Mesenchymal stem cell (in vitro differentiated cells and primary cell): ENCODE results near the gene TCP11L2.

Experiments
- DNase-seq: peaks from one replicate; pipeline ENCODE4 v3.0.0-alpha.2; 2013
- H2AFZ ChIP-seq: one replicate; pipeline ENCODE4 v1.6.1; 2013; ENCODE audit warnings: low read depth, mild to moderate bottlenecking, control low read depth, inconsistent platforms, low read length, moderate library complexity
- H2AK5ac ChIP-seq: 2 replicates; pipeline ENCODE4 v1.6.1; 2013; ENCODE audit warnings: low read length, moderate library complexity, mild to moderate bottlenecking, inconsistent platforms; ENCODE audit not compliant: severe bottlenecking
- H2BK120ac ChIP-seq: one replicate; pipeline ENCODE4 v1.6.1; 2013; ENCODE audit warnings: low read depth, mild to moderate bottlenecking, inconsistent platforms, low read length, moderate library complexity
- H2BK12ac ChIP-seq, 2 experiments: one replicate each; pipeline ENCODE4 v1.6.1; 2013; ENCODE audit warnings: inconsistent platforms in 2 of 2, low read length in 2 of 2, mild to moderate bottlenecking in 2 of 2, moderate library complexity in 2 of 2, control low read depth in 1 of 2
- H2BK15ac ChIP-seq: one replicate; pipeline ENCODE4 v1.6.1; 2013; ENCODE audit warnings: mild to moderate bottlenecking, low read depth, inconsistent platforms; ENCODE audit not compliant: poor library complexity, severe bottlenecking
- H2BK5ac ChIP-seq: 2 replicates; pipeline ENCODE4 v1.6.1; 2013; ENCODE audit warnings: low read depth, mild to moderate bottlenecking, low read length, control low read depth, inconsistent platforms; ENCODE audit not compliant: poor library complexity, severe bottlenecking
- H3K14ac ChIP-seq, 2 experiments: one replicate each; pipeline ENCODE4 v1.6.1; 2013; ENCODE audit warnings: inconsistent platforms in 2 of 2, low read length in 2 of 2, control low read depth in 1 of 2, mild to moderate bottlenecking in 1 of 2, moderate library complexity in 1 of 2
- H3K18ac ChIP-seq, 2 experiments: one replicate each; pipeline ENCODE4 v1.6.1; 2013; ENCODE audit warnings: inconsistent platforms in 2 of 2, low read length in 2 of 2, control low read depth in 1 of 2, low read depth in 1 of 2, mild to moderate bottlenecking in 1 of 2
- H3K23ac ChIP-seq, 2 experiments: one replicate each; pipeline ENCODE4 v1.6.1; 2013; ENCODE audit warnings: inconsistent platforms in 2 of 2, low read length in 2 of 2, mild to moderate bottlenecking in 2 of 2, moderate library complexity in 2 of 2, control low read depth in 1 of 2
- H3K27ac ChIP-seq: 2 replicates; pipeline ENCODE4 v1.5.1; 2013; ENCODE audit warnings: mild to moderate bottlenecking, moderate library complexity, low read length, control low read depth, inconsistent platforms; ENCODE audit not compliant: poor library complexity, severe bottlenecking
- H3K27me3 ChIP-seq, 2 experiments: 2 replicates each; pipeline versions ENCODE4 v1.6.1 to v1.7.0; 2013; ENCODE audit warnings: low read length in 2 of 2, mild to moderate bottlenecking in 2 of 2, moderate library complexity in 2 of 2, control low read depth in 1 of 2, inconsistent platforms in 1 of 2; ENCODE audit not compliant: control insufficient read depth in 1 of 2, insufficient read depth in 1 of 2
- H3K36me3 ChIP-seq, 2 experiments: 2 replicates each; pipeline versions ENCODE4 v1.6.1 to v1.7.0; 2013; ENCODE audit warnings: low read length in 2 of 2, control low read depth in 1 of 2, inconsistent platforms in 1 of 2, low read depth in 1 of 2, mild to moderate bottlenecking in 1 of 2; ENCODE audit not compliant: insufficient read depth in 2 of 2, control insufficient read depth in 1 of 2
- H3K4ac ChIP-seq, 2 experiments: one replicate each; pipeline ENCODE4 v1.6.1; 2013; ENCODE audit warnings: inconsistent platforms in 2 of 2, low read length in 2 of 2, mild to moderate bottlenecking in 2 of 2, moderate library complexity in 2 of 2, control low read depth in 1 of 2, low read depth in 1 of 2
- H3K4me1 ChIP-seq: 2 replicates; pipeline ENCODE4 v1.6.1; 2013; ENCODE audit warnings: low read depth, low read length, control low read depth; ENCODE audit not compliant: control insufficient read depth, insufficient read depth
- H3K4me2 ChIP-seq: 2 replicates; pipeline ENCODE4 v1.6.1; 2013; ENCODE audit warnings: low read length, mild to moderate bottlenecking, inconsistent platforms; ENCODE audit not compliant: poor library complexity, severe bottlenecking
- H3K4me3 ChIP-seq, 2 experiments: 2 replicates each; pipeline versions ENCODE4 v1.5.1 to v1.7.0; 2013; ENCODE audit warnings: low read length in 2 of 2, mild to moderate bottlenecking in 2 of 2, control low read depth in 1 of 2, low read depth in 1 of 2; ENCODE audit not compliant: insufficient read depth in 1 of 2
- H3K79me1 ChIP-seq: replicated peaks from 2 replicates; pipeline ENCODE4 v1.6.1; 2013; ENCODE audit warnings: mild to moderate bottlenecking, control low read depth, low read length, inconsistent platforms; ENCODE audit not compliant: poor library complexity, severe bottlenecking
- H3K9ac ChIP-seq: 2 replicates; pipeline ENCODE4 v1.7.0; 2013; ENCODE audit warnings: mild to moderate bottlenecking, low read length, moderate library complexity
- H3K9me3 ChIP-seq: 2 replicates; pipeline ENCODE4 v1.7.0; 2013; ENCODE audit warnings: mild to moderate bottlenecking, low read length; ENCODE audit not compliant: control insufficient read depth
- H4K8ac ChIP-seq: one replicate; pipeline ENCODE4 v1.6.1; 2013; ENCODE audit warnings: inconsistent platforms, mild to moderate bottlenecking, low read length, moderate library complexity
- H4K91ac ChIP-seq: one replicate; pipeline ENCODE4 v1.6.1; 2013; ENCODE audit warnings: mild to moderate bottlenecking, low read length, inconsistent platforms
- WGBS: methylation state at CpG from one replicate; pipeline ENCODE4 v1.1.7; 2013; ENCODE audit warnings: mixed read lengths; 5-methylcytosine and 5-hydroxymethylcytosine counted together

The TCP11L2 gene

GRCh38 chr12:106267535-106267934, 35.0 kb upstream of the TCP11L2 start:
- Histone ChIP-seq H3K18ac (no peak overlapping the region), H3K79me1 (no peaks in the 10 kb centered on the region), H2BK120ac (no peak overlapping the region), H2BK12ac (no peak overlapping the region), H3K27me3 (no peaks in the 10 kb centered on the region), H2BK5ac (no peak overlapping the region), H4K8ac (no peak overlapping the region), H3K27ac (no peak overlapping the region), H3K9me3 (no peaks in the 10 kb centered on the region), H3K9ac (no peak overlapping the region), H3K36me3 (no peaks in the 10 kb centered on the region), H2BK15ac (no peak overlapping the region), H3K4ac (no peak overlapping the region), H4K91ac (no peak overlapping the region), H3K23ac (no peak overlapping the region), H3K4me3 (no peak overlapping the region), H2AFZ (no peak overlapping the region), H3K14ac (no peak overlapping the region), H2AK5ac (no peak overlapping the region), H3K4me1 (no peaks in the 10 kb centered on the region), H3K4me2 (no peak overlapping the region)
- no peak for DNase-seq
- WGBS = 80% methylated on average over 1 of the region's 2 CpGs

DNA sequence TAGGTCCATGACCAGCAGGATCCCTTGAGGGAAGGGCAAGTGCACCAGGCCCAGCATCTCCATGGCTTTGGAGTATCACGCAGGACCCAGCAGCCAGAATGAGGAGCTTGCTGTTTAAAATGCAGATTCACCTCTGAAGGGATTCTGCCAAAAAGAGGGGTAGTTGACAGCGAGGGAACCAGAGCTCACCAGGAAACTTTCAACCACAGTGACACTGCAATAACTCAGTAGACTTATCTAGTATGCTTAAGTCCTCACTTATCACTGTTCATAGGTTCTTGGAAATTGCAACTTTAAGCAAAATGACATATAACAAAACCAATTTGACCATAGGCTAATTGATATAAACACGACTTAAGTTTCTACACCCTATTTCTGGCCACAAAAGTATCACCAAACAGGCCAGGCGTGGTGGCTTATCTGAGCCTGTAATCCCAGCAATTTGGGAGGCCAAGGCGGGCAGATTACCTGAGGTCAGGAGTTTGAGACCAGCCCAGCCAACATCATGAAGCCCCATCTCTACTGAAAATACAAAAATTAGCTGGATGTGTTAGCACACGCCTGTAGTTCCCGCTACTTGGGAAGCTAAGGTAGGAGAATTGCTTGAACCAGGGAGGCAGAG, 33.3 kb upstream of the TCP11L2 start:
- H3K9ac ChIP-seq = no peak overlapping the region
- H2BK12ac ChIP-seq = no peak overlapping the region
- H3K27ac ChIP-seq = no peak overlapping the region
- no peak overlapping the region for H2AK5ac ChIP-seq
- no peak overlapping the region for H3K4me2 ChIP-seq
- no peaks in the 10 kb centered on the region for H3K9me3 ChIP-seq
- H2BK15ac ChIP-seq = no peak overlapping the region
- no peak for DNase-seq
- no peaks in the 10 kb centered on the region for H3K36me3 ChIP-seq
- WGBS = 92% methylated on average over 7 of the region's 7 CpGs
- no peaks in the 10 kb centered on the region for H3K4me1 ChIP-seq
- no peak overlapping the region for H3K4ac ChIP-seq
- H4K8ac ChIP-seq = no peak overlapping the region
- no peak overlapping the region for H3K14ac ChIP-seq
- H3K27me3 ChIP-seq = no peaks in the 10 kb centered on the region
- no peaks in the 10 kb centered on the region for H3K79me1 ChIP-seq
- no peak overlapping the region for H2AFZ ChIP-seq
- H3K18ac ChIP-seq = no peak overlapping the region
- no peak overlapping the region for H2BK5ac ChIP-seq
- no peak overlapping the region for H3K23ac ChIP-seq
- no peak overlapping the region for H3K4me3 ChIP-seq
- H4K91ac ChIP-seq = no peak overlapping the region
- H2BK120ac ChIP-seq = no peak overlapping the region

GRCh38 chr12:106271575-106272505, 30.7 kb upstream of the TCP11L2 start:
- no peak overlapping the region for H3K27ac ChIP-seq
- H3K9ac ChIP-seq = no peak overlapping the region
- no peaks in the 10 kb centered on the region for H3K9me3 ChIP-seq
- H4K91ac ChIP-seq = no peak overlapping the region
- no peak overlapping the region for H3K4me2 ChIP-seq
- H3K4ac ChIP-seq = no peak overlapping the region
- H3K18ac ChIP-seq = no peak overlapping the region
- H3K79me1 ChIP-seq = no peaks in the 10 kb centered on the region
- H2AFZ ChIP-seq = no peak overlapping the region
- no peak overlapping the region for H2BK5ac ChIP-seq
- no peak overlapping the region for H2BK120ac ChIP-seq
- H3K23ac ChIP-seq = no peak overlapping the region
- no peaks in the 10 kb centered on the region for H3K36me3 ChIP-seq
- WGBS = 83% methylated on average over 1 of the region's 5 CpGs
- no peak overlapping the region for H2BK15ac ChIP-seq
- H2BK12ac ChIP-seq = no peak overlapping the region
- no peak overlapping the region for H4K8ac ChIP-seq
- H2AK5ac ChIP-seq = no peak overlapping the region
- no peaks in the 10 kb centered on the region for H3K27me3 ChIP-seq
- no peak overlapping the region for H3K14ac ChIP-seq
- DNase-seq = no peak
- H3K4me1 ChIP-seq = no peaks in the 10 kb centered on the region
- no peak overlapping the region for H3K4me3 ChIP-seq

- Histone ChIP-seq H4K91ac (no peak overlapping the region), H4K8ac (no peak overlapping the region), H3K36me3 (no peaks in the 10 kb centered on the region), H3K4me1 (no peaks in the 10 kb centered on the region), H3K9ac (no peak overlapping the region), H3K14ac (no peak overlapping the region), H3K4me3 (no peak overlapping the region), H3K18ac (no peak overlapping the region), H2BK15ac (no peak overlapping the region), H3K9me3 (no peaks in the 10 kb centered on the region), H3K23ac (no peak overlapping the region), H3K4ac (no peak overlapping the region), H3K79me1 (no peaks in the 10 kb centered on the region), H2BK120ac (no peak overlapping the region), H3K4me2 (no peak overlapping the region), H3K27me3 (no peaks in the 10 kb centered on the region), H2AFZ (no peak overlapping the region), H2BK5ac (no peak overlapping the region), H3K27ac (no peak overlapping the region), H2AK5ac (no peak overlapping the region), H2BK12ac (no peak overlapping the region)
- DNase-seq = no peak
- 99% methylated on average over 6 of the region's 6 CpGs for WGBS
Measured at GRCh38 chr12:106273491-106273890, 29.0 kb upstream of the TCP11L2 start.
